T-helper 2 cell treated with Interferon-gamma antibody and Interleukin-4, amounts not matched to agents 100 ng/mL and 5 ng/mL, for 36 hours (primary cell): ENCODE measurements around the gene PALM. TPM values are rescaled to one million over a fixed set of nuclear protein-coding genes. Genes with fewer than 3 reads are reported as not detected.

Experiments
- intact Hi-C: fragments of 100-400 bp; cut with micrococcal nuclease; formaldehyde crosslinking; loops from one replicate; pipeline ENCODE4 v1.15.1; 2023
- total RNA-seq: library from RNA; stranded (reverse); gene quantifications from 2 replicates; pipeline ENCODE4 v1.2.3, GENCODE V29; 2022

The PALM gene
- total RNA-seq, 1 donor from 2014 or later: not detected

DNA sequence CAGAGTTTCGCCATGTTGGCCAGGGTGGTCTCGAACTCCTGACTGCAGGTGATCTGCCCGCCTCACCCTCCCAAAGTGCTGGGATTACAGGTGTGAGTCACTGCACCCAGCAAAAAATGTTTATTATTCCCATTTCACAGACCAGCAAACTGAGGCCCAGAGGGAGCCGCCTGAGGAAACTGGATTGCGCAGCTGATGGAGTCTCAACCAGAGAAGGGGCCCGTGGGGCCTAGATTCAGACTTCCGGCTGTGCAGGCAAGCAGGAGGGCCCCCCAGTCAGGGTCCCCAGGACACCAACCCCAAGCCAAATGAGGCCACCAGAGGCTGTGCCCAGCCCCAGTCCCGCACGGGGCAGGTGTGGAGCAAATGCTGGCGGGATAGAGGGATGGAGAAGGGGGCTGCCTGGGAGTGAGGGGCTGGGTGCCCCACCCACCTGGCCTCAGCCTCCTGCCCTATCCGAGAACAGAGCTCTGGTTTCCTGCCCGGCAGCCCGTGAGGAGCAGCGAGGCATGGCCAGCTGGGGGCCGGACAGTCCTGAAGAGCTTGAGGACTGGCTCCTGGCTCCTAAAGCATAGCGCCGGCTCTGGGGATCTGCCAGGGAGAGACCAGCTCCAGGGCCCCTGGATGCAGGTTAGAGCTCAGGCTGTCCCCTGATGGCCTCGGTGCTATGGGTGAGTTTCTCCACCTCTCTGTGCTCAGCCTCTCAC lies 64.1 kb downstream of the PALM start:
- intact Hi-C loops: loop anchor here (5.0 kb wide), 1 partner anchor 84 kb away; the partner anchor contains the start of gene CFD

DNA sequence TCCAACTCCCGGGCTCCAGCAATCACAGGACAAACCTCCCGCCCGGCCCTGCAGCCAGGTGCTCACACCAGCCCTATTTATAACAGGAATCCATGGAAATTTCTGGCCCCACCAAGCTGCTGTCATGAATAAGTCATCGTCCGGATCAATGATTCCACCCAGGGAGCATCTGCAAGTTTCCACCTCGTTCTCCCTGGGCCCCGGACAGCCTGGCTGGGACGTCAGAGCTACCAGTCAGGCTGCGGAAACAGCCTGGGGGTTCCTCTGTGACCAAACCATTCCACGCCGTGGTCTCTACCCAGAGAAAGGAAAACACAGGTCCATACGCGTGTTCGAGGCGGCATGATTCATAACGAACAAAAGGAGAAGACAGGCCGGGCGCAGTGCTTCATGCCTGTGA lies 67.8 kb downstream of the PALM start:
- intact Hi-C loops: no loop called here

DNA sequence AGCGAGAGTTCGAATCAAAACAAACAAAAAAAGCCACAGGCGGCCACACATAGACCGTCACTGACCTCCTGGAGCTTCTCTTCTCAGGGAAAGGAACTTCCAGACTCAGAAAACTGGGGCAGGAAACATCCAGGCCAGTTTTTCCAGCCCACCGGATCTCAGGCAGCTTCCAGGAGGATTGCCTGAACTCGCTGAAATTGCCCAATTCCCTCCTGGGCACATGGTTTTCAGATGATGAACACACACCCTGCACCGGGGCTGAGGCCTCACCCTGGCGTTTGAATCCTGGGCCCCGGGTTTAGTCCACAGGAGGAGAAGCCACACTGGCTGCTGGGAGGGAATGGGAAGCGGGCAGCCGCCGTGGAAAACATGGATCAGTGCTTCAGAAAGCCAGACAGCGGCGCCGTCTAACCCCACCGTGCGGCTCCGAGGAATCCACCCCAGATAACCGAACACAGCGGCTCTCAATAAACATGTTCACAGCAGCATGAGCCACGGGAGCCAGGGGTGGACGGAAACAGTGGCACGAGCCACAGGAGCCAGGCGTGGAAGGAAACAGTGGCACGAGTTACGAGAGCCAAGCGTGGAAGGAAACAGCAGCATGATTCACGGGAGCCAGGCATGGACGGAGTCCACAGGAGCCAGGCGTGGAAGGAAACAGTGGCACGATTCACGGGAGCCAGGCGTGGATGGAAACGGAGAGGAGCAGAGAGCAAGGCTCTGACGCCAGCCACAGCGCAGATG lies 70.3 kb downstream of the PALM start:
- intact Hi-C loops: no loop called here

DNA sequence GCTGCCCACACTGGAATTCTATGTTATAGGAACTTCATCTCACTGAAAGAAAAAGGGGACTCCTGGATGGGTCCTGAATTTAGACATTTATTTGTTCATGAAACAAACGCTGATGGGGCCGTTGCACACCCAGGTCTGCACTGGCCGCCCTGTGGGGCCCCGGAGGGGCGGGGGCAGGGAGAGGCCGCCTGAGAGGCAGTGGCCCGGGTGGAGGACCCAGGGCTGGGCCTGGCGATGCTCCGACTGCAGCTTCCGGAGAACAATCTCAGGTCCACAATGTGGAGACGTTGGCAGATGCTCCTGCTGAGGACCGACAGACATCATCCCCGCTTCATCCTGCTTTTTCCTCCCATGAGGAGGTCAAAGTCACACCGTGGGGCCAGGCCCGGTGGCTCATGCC lies 72.2 kb downstream of the PALM start:
- intact Hi-C loops: no loop called here

DNA sequence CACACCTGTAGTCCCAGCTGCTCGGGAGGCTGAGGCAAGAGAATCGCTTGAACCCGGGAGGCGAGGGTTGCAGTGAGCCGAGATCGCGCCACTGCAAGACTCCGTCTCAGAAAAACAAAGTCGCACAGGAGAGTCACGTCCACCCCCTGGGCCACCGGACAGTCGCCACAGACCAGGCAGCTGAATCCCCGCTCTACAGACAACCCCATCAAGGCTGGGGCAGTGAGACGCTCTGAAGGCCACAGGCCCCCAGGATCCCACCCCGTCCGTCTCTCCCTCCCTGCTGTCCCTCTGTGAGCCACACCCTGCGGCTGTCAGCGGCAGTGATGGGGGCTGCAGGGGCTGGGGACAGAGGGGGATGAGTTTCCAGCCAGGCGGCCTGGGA lies 73.1 kb downstream of the PALM start:
- intact Hi-C loops: no loop called here

DNA sequence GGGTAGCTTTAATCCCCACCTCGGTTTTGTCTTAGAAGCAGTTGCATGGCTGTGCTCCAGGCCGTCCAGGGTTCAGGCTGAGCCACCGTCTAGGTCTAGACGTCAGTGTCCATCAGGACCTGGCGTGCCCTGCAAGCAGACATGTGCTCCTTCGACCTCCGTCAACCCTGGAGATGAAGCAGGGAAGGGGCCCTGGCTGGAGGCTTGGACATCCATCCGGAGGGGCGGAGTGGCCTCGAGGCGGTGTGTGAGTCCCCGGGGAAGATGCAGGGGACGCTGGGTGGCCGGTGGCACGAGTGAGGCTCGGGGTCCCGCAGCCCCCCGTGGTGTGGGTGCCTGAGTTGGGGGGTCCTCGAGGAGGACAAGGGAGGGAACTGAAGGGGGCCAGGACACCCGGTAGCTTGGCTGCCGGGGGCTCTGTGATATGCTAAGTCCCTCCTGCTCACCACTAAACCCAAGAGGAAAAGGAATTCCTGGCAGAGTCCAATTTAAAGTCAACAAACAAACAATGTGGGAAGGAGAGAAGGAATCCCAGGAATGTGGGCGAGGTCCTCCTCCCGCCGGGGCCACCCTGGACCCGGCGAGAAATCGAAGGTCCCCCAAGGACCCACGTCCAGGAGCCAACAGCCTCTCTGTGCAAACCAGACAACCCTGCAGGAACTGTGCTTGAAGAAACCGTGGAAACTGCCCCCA lies 73.6 kb downstream of the PALM start:
- intact Hi-C loops: no loop called here

DNA sequence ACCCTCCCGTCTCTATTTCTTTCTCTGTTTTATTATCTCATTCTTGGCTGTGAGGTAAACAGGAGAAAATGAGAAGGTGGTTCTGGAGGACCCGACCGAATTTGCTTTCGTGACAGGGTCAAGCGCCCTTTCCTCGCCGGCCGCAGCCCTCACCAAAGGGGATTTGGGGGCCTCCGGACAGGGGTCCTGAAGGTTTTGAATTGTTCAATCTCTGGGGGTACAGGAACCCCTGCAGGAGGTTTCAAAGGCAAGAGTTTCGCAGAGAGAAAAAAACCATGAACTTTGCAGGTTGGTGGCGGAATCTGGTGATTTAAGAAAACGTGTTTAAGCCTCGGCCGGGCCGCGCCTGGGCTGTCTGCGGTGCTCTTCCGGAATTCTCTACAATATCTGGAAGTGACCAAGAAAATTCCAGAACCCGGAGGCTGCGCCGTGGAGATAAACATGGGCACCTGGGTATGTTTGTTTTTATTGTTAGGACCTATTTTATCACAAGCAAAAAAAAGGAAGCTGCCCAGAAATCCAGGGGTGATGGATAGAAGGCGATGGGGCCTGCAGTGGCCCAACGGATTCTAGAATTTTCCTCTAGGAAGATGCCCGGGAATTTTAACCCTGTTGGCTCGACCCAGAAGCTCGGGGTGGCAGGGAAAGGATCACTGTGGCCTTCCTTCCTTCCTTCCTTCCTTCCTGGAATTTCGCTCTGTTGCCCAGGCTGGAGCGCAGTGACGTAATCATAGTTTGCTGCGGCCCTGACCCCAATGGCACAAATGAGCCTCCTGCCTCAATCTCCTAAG lies 74.3 kb downstream of the PALM start:
- intact Hi-C loops: no loop called here

DNA sequence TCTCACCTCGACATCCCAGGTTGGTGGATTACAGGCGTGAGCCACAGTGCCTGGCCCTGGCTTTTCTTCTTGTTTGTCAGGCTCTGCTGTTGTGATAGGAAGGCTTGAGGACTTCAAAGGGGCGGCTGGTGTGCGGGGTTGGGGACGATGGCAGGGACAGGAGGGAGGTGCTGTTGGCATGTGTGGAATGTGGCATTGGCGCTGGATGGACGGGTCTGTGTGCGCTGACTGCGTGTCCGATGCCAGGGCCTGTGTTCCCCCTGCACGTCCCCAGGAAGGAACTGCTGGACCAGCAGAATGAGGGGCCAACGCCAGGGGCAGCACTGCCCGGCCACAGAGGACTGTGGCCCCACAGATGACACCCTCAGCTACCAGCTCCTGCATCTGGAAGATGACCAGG lies 75.8 kb downstream of the PALM start:
- intact Hi-C loops: no loop called here

DNA sequence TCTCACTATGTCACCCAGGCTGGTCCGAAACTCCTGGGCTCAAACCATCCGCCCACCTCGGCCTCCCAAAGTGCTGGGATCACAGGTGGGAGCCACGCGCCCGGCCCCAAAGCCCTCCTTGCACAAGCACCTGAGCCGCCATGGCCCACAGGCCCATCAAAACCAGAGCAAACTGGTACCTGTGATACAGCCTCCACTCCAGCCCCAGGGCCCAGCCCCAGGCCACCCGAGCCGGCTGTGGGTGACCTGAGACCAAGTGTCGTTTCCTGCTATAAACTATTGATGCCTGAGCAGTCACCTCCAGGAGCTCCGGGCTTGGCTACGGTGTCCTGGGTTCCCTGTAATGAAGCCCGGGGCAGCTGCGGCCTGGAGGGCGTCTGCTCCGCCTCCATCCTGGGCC lies 78.8 kb downstream of the PALM start:
- intact Hi-C loops: no loop called here

DNA sequence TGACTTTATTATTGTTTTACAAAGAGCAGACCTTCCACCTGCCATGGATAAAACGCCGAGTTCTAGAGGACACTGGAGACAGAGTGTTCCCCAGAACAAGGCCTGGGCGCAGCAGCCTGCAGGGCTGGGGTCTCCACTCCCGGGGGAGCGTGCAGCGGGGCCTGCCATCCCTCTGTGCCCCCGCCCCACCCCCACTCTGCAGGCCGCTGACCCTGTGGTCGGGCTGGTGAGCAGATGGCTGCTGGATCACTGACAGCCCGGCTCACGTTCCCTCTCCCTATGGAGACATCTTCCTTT lies 79.9 kb downstream of the PALM start:
- intact Hi-C loops: no loop called here

DNA sequence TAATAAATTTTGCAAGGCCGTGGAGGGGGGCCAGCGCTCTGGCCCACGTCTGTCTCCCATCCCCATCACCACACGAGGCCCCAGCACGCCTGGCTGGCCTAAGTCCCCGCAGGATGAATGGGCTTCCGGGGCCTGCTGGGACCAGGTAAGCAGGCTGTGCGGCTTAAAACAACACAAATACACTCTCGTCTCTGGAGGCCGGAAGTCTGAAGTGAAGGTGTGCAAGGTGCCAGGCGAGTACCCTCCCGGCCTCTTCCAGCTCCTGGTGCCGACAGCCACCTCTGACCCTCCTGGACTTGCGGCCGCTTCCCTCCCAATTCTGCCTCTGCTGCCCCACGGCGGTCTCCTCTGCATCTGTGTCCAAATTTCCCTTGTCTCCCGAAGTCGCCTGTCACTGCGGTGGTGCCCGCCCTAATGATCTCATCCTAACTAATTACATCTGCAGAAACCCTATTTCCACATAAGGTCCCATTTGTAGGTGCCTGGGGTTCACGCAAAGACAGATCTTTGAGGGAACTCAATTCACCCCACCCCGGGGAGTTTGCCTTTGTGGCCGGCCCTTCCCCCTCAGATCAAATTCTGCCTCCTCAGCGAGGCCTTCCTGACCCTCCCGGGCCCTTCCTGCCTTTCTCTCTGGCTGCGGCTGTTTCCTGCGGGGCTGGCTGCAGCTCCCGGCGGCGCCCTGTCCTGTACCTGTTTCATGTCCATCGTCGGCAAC lies 80.4 kb downstream of the PALM start:
- intact Hi-C loops: no loop called here

DNA sequence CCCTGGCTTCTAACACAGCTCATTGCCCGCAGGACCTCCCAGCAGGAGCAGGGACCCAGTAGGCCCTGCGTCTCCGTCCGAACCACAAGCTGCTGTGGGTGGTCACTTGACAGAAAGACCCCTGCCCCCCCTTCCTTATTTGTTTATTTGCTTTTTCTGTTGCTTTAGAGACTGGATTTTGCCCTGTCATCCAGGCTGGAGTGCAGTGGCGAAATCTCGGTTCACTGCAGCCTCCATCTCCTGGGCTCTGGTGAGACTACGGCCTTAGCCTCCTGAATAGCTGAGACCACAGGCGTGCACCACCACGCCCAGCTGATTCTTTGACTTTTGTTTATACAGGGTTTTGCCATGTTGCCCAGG lies 80.9 kb downstream of the PALM start:
- intact Hi-C loops: no loop called here

DNA sequence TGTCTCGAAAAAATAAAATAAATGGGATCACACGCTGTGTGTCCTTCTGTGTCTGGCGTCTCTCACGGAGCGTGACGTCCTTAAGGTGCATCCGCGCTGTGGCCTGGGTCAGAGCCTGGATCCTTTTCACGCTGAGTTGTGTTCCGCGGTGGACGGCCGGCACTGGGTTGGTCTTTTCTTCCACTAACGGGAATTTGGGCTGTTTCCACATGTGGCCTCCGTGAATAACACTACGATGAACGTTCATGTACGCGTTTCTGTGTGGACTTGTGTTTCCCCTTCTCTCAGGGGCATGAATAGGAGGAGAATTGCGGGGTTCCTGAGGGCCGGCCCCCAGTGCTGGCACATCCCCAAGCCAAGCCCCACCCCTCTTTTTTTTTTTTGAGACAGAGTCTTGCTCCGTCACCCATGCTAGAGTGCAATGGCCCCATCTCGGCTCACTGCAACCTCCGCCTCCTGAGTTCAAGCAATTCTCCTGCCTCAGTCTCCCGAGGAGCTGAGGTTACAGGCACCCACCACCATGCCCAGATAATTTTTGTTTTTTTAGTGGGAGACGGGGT lies 82.4 kb downstream of the PALM start:
- intact Hi-C loops: no loop called here

DNA sequence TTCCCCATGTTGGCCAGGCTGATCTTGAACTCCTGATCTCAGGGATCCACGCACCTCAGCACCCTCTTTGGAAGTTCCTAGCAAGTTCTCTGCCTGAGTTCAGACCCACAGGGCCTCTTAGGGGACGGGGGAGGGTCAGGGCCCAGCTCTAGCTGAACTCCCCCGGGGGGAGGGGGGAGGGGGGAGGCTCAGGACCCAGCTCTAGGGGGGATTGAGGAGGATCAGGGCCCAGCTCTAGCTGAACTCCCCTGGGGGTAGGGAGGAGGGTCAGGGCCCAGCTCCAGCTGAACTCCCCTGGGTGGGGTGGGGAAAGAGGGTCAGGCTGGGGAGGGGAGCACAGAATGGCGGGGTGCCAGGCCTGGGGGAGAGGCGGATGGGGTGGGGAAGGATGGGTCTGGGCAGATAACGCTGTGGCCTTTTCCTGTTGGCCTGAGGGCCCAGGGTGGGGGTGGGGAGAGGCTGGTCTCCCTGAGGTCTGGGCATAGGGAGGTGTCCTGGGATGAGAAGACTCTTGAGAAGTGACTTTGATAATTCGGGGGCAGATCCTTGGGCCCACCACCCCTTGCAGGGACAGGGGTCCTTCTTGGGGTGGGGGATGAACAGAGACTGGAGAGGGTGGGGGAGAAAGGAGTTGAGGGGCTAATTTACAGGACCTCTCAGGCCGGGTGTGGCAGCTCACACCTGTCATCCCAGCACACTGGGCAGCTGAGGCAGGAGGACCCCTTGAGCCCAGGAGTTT lies 83.0 kb downstream of the PALM start:
- intact Hi-C loops: no loop called here

DNA sequence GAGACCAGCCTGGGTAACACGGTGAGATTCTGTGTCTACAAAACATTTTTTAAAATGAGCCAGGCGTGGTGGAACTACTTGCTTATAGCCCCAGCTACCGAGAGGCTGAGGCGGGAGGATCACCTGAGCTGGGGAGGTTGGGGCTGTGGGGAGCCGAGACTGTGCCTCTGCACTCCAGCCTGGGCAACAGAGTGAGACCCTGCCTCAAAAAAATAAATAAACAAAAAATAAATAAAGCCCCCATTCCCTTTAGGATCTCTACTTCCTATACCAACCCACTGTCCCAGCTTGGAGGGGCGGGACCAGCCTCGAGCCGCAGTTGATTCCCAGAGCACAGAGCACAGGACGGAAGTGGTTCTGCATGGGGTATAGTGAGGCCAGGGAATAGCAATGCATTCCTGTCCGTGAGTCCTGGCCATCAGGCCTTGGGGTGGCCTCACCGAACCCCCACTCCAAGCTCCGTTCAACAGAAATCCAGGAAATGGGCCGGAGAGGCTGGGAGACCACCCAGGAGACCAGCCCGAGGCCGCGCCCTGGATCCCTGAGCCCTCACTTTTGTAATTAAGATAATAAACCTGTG lies 83.7 kb downstream of the PALM start:
- intact Hi-C loops: no loop called here

DNA sequence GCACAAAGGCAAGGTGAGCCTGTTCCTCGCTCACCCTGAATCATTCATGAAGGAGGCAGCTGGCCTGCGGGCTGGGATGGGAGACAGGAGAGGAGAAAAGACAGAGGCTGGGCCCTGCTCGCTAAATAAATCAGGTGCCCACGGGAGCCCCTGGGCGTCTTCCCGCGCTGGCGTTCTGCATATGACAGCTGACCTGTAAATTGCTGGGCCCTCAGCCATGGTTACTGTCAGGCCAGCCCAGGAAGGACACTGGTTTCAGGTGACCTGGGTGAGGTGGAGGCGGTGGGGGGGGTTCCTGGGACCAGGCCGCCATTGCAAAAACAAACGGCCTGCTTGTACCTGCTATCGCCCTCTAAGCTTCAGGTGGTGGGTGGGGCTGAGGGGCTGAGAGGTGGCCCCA lies 85.1 kb downstream of the PALM start:
- intact Hi-C loops: no loop called here

DNA sequence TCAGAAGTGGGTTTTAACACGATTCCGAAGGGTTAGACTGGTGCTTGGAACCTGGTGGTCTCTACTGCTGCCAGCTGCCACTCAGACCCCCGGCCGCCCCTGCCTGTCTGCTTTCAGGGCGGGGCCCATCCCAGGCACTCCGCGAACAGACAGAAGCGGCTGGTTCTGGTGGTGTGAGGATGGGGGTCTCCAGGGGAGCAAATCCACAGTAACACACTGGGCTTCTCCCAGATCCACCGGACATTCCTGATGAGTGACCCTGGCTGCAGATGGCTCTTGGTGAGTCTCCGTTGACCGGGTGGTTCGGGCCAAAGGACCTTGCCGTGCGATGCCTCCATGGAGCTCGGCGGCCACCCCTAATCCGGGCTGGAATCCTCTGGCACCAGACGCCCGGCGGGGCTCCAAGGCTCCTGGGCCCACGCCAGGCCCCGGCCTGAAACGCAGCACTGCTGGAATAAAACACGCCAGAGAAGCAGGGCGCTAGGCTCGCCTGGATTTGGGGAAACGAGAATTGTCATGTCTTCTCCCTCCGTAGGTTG lies 86.4 kb downstream of the PALM start:
- intact Hi-C loops: loop anchor here (5.0 kb wide), 1 partner anchor 307 kb away; the partner anchor contains the start of gene GPX4

DNA sequence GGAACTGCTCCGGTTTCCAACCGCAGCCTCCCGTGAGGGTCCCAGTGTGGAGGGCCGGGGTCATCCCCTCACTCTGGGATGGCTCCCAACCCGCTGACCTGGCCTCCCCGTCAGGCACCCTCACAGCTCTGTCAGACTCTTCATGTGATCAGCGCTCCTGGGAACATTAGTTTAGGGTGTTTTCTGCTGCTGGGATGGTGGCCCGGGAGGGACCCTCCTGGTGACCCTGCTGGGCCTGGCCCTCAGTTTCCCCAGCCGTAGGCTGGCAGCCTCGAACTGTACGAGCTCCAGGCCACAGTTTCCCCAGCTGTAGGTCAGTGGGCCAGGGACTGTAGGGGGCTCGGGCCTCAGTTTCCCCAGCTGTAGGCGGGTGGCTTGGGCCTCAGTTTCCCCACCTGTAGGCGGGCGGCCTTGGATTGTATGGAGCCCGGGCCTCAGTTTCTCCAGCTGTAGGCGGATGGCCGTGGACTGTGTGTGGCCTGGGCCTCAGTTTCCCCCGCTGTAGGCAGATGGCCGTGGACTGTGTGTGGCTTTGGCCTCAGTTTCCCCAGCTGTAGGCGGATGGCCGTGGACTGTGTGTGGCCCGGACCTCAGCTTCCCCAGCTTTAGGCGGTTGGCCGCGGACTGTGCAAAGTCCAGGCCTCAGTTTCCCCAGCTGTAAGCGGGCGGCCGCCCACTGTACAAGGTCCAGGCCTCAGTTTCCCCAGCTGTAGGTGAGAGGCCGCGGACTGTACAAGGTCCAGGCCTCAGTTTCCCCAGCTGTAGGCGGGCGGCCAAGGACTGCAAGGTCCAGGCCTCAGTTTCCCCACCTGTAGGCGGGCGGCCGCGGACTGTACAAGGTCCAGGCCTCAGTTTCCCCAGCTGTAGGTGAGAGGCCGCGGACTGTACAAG lies 87.2 kb downstream of the PALM start:
- intact Hi-C loops: loop anchor here (2.0 to 5.0 kb wide), 3 partner anchors 77 to 445 kb away; partner anchors contain the start of genes ATP5F1D and GPX4
